Kidney (tissue), 22 donors: ENCODE results near the gene FCAMR. TPM values are rescaled to one million over a fixed set of nuclear protein-coding genes. Genes with fewer than 3 reads are reported as not detected.
A peak's percentile ranks its signal among the peaks of the same experiment; 100 is the strongest.

Experiments used
- DNase-seq, 5 donors: peaks; one replicate each; pipeline ENCODE4 v3.0.0-alpha.2; 2013 to 2020
- FAIRE-seq: peaks from 2 replicates; lab custom pipeline; 2012; peaks lifted over from hg19 to GRCh38; lab: Jason Lieb, UNC
- H3K27ac ChIP-seq, 2 donors: one replicate each; pipeline ENCODE4 v1.7.0; 2013; ENCODE audit warnings: low read depth in 2 of 2, low read length in 2 of 2, inconsistent platforms in 1 of 2
- H3K27me3 ChIP-seq: one replicate; pipeline ENCODE4 v1.7.1; 2013; ENCODE audit warnings: low read length, inconsistent platforms; ENCODE audit not compliant: control insufficient read depth, insufficient read depth
- H3K36me3 ChIP-seq, 3 donors: one replicate each; pipeline versions ENCODE4 v1.7.0 to v1.7.1; 2013; ENCODE audit warnings: low read length in 3 of 3, control low read depth in 1 of 3, inconsistent platforms in 1 of 3; ENCODE audit not compliant: insufficient read depth in 3 of 3, control insufficient read depth in 2 of 3
- H3K4me1 ChIP-seq, 3 donors: one replicate each; pipeline versions ENCODE4 v1.7.0 to v1.7.1; 2013; ENCODE audit warnings: low read length in 3 of 3, inconsistent platforms in 1 of 3, low read depth in 1 of 3; ENCODE audit not compliant: control insufficient read depth in 2 of 3, insufficient read depth in 2 of 3
- H3K4me3 ChIP-seq, 3 donors: one replicate each; pipeline versions ENCODE4 v1.7.0 to v1.8.1; 2013; ENCODE audit warnings: low read length in 3 of 3, control low read depth in 1 of 3, inconsistent platforms in 1 of 3
- H3K9ac ChIP-seq, 3 donors: one replicate each; pipeline versions ENCODE4 v1.7.0 to v1.7.1; 2013; ENCODE audit warnings: low read length in 3 of 3, control low read depth in 1 of 3, inconsistent platforms in 1 of 3
- H3K9me3 ChIP-seq, 3 donors: one replicate each; pipeline versions ENCODE4 v1.7.0 to v1.7.1; 2013; ENCODE audit warnings: low read length in 3 of 3, control low read depth in 1 of 3, inconsistent platforms in 1 of 3; ENCODE audit not compliant: control insufficient read depth in 2 of 3, insufficient read depth in 1 of 3
- intact Hi-C: fragments of 100-400 bp; cut with DNase I; formaldehyde crosslinking; loops from one replicate; pipeline ENCODE4 v1.11.1; 2022
- long read RNA-seq, 10 donors: library from polyadenylated mRNA in 1 of 10; unstranded in 1 of 10; transcript quantifications; one replicate each; pipeline ENCODE4 v2.0.0 and lab custom pipeline, GENCODE V29; 2021 to 2026
- polyA plus RNA-seq: library from polyadenylated mRNA; stranded (reverse); fragments of 350-450 nt; fragmentation: Illumina TruSeq; extraction: RNeasy Lipid Tissue Mini Kit (QIAGEN cat#74804); gene quantifications from one replicate; pipeline ENCODE4 v1.2.3, GENCODE V29; 2014; ENCODE audit warnings: low read depth, low replicate concordance; ENCODE audit not compliant: insufficient read depth
- total RNA-seq: library from RNA; stranded (reverse); fragmentation: NEBNext Ultra II Directional; extraction: Animal tissue kit (Norgen Biotek cat#: 25700); gene quantifications from one replicate; pipeline ENCODE4 v1.2.1, GENCODE V29; 2021
- TF ChIP-seq, protein P1 (sequence below): IDR thresholded peaks from 3 replicates; pipeline ENCODE4 v1.5.1; 2012; ENCODE audit warnings: mild to moderate bottlenecking, moderate library complexity, borderline replicate concordance; ENCODE audit not compliant: insufficient read depth; ENCODE audit errors: extremely low read depth
- donor health status: control.
- donor health status: control.
- donor health status: control.
- donor health status: control.
- donor health status: control.
- donor health status: DM: yes; HTN: yes; CAD: no.
- donor health status: Normal renal cell carcinoma (clear cell type).

Gene FCAMR, protein sequence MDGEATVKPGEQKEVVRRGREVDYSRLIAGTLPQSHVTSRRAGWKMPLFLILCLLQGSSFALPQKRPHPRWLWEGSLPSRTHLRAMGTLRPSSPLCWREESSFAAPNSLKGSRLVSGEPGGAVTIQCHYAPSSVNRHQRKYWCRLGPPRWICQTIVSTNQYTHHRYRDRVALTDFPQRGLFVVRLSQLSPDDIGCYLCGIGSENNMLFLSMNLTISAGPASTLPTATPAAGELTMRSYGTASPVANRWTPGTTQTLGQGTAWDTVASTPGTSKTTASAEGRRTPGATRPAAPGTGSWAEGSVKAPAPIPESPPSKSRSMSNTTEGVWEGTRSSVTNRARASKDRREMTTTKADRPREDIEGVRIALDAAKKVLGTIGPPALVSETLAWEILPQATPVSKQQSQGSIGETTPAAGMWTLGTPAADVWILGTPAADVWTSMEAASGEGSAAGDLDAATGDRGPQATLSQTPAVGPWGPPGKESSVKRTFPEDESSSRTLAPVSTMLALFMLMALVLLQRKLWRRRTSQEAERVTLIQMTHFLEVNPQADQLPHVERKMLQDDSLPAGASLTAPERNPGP
- total RNA-seq (1.8 TPM), polyA plus RNA-seq (34.6 TPM)
- long read RNA-seq, donor 1: 0 reads
- long read RNA-seq, donor 2, partial matches to known transcripts: 0 of 1 reads
- long read RNA-seq, donor 2, other reads (novel, unspliced or antisense): 0 of 1 reads
- long read RNA-seq, donor 3, partial matches to known transcripts: 0 of 1 reads
- long read RNA-seq, donor 3, other reads (novel, unspliced or antisense): 0 of 1 reads
- long read RNA-seq, donor 4, partial matches to known transcripts: 0 of 4 reads
- long read RNA-seq, donor 4, other reads (novel, unspliced or antisense): 0 of 4 reads
- long read RNA-seq, donor 5: 0 reads
- long read RNA-seq, donor 6, partial matches to known transcripts: 0 of 4 reads
- long read RNA-seq, donor 6, other reads (novel, unspliced or antisense): 0 of 4 reads
- long read RNA-seq, donor 7, partial matches to known transcripts: 1 of 1 reads
- long read RNA-seq, donor 7, other reads (novel, unspliced or antisense): 0 of 1 reads
- long read RNA-seq, donor 8: 0 reads
- long read RNA-seq, donor 9: 0 reads
- long read RNA-seq, donor 10: 0 reads

DNA sequence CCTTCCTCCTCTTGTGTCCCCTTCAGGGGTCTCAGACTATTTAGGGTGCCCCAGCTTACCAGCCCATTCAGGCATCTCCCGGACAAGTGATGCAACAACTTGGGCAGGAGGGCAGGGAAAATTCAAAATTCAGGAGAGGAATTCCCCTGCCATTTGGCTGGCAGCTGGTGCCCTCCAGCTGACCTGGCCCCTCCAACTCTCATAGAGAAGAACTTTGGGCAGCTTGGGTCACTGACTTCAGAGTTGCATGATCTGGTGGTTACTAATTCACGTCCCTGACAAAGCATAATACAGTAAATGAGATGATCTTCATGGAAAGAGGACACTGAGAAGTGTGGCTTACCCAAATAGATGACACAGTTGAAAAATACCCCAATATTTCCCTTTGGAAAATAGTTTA, at the start of gene FCAMR:
Gene FCAMR (minus strand): TSS at position 15 of the 400 bp plus-strand sequence. CDS start 335 bp downstream, outside the sequence.
- Histone ChIP-seq H3K9ac (peak within 1 kb of the TSS in 1 of 3 donors; percentile 56), H3K36me3 (no peaks in the 10 kb centered on the region), H3K27me3 (no peaks in the 10 kb centered on the region), H3K4me1 (peaks cover 0 to 27% (median 16%) of the 10 kb centered on the region in 3 donors), H3K4me3 (peak within 1 kb of the TSS in 2 of 3 donors; percentile 9 to 56), H3K27ac (peak within 1 kb of the TSS; percentile 35 to 75), H3K9me3 (no peaks in the 10 kb centered on the region)
- DNase-seq: peak in 1 of 5 donors; percentile 16
- TF ChIP-seq, protein P1, sequence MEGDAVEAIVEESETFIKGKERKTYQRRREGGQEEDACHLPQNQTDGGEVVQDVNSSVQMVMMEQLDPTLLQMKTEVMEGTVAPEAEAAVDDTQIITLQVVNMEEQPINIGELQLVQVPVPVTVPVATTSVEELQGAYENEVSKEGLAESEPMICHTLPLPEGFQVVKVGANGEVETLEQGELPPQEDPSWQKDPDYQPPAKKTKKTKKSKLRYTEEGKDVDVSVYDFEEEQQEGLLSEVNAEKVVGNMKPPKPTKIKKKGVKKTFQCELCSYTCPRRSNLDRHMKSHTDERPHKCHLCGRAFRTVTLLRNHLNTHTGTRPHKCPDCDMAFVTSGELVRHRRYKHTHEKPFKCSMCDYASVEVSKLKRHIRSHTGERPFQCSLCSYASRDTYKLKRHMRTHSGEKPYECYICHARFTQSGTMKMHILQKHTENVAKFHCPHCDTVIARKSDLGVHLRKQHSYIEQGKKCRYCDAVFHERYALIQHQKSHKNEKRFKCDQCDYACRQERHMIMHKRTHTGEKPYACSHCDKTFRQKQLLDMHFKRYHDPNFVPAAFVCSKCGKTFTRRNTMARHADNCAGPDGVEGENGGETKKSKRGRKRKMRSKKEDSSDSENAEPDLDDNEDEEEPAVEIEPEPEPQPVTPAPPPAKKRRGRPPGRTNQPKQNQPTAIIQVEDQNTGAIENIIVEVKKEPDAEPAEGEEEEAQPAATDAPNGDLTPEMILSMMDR: no peak
- FAIRE-seq: no peak
- intact Hi-C loops: no loop called here

DNA sequence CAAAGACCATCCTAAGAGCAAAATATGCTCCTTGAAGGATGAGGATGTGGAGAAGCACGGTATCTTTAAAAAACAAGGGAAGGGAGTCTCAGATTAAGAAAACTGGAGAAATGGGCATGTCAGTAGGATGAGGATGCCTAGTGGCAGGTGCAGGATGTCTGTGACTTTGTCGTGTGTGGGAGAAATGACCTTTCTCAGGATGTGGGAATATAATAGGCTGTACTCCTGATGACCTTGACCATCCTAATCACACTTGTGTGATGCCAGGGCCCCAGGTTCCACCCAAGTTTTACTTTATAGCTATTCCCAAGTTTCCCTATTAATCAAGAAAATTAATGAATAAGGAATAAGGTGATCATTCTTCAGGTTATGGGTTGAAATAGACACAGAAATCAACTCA, 49.4 kb upstream of the FCAMR start:
- Histone ChIP-seq H3K4me1 (peaks cover 0 to 20% (median 12%) of the 10 kb centered on the region in 3 donors), H3K9ac (no peak overlapping the region), H3K9me3 (no peaks in the 10 kb centered on the region), H3K4me3 (no peak overlapping the region), H3K27me3 (no peaks in the 10 kb centered on the region), H3K27ac (no peak overlapping the region), H3K36me3 (peaks cover 0 to 5% (median 0%) of the 10 kb centered on the region in 3 donors)
- no peak for FAIRE-seq
- TF ChIP-seq, protein P1: no peak
- intact Hi-C loops: no loop called here
- DNase-seq: no peak

DNA sequence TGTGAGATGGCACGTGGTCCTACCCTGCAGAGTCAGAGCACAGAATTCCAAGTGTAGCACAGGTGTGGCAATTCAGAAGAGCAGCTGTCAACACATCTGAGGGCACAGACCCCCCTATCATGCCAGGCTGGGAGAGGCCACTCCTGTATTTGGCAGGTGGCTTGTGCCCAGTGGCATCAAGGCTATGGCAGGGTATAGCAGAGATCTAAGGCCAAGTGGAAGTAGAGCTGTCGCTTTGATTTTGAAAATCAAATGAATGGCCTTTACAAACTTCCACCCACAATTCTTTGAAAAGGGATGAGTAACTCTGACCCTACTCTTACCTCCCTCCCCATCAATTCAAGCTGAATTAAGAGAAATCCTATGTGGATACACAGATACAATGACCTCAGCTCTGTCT, 48.9 kb upstream of the FCAMR start:
- peaks cover 0 to 5% (median 0%) of the 10 kb centered on the region in 3 donors for H3K36me3 ChIP-seq
- H3K27ac ChIP-seq: no peak overlapping the region
- intact Hi-C loops: no loop called here

More for the DNA sequence above, 48.9 kb upstream of the FCAMR start:
- no peak overlapping the region for H3K4me3 ChIP-seq
- H3K9ac ChIP-seq: no peak overlapping the region
- TF ChIP-seq, protein P1: no peak
- DNase-seq (no peak), FAIRE-seq (no peak)
- no peaks in the 10 kb centered on the region for H3K9me3 ChIP-seq
- H3K27me3 ChIP-seq: no peaks in the 10 kb centered on the region
- peaks cover 0 to 15% (median 7%) of the 10 kb centered on the region in 3 donors for H3K4me1 ChIP-seq
